Gastrocnemius medialis (tissue), 4 donors: ENCODE data around the gene CREBBP. TPM values are rescaled to one million over a fixed set of nuclear protein-coding genes. Genes with fewer than 3 reads are reported as not detected.

Experiments used
- ATAC-seq, 2 donors: fragments of 150-250 bp; one replicate each; pipeline ENCODE4 v1.9.1; 2016
- DNase-seq, 2 donors: peaks; one replicate each; pipeline ENCODE4 v3.0.0-alpha.2; 2019
- H3K27ac ChIP-seq, 4 donors: fragments of 200-600 bp; sonication (generic); 1 replicate in 1 of 4; 2 replicates in 3 of 4; pipeline ENCODE4 v1.5.1; 2016 to 2018; ENCODE audit warnings: mild to moderate bottlenecking in 2 of 4, moderate library complexity in 1 of 4
- H3K27me3 ChIP-seq, 3 donors: fragments of 200-600 bp; sonication (generic) in 2 of 3; 1 replicate in 1 of 3; 2 replicates in 2 of 3; pipeline versions ENCODE4 v1.5.1 to v1.6.0; 2016 to 2019; ENCODE audit warnings: mild to moderate bottlenecking in 1 of 3, moderate library complexity in 1 of 3
- H3K36me3 ChIP-seq, 2 donors: fragments of 200-600 bp; sonication (generic) in 1 of 2; one replicate each; pipeline ENCODE4 v1.5.1; 2017 to 2018
- H3K4me1 ChIP-seq, 2 donors: fragments of 200-600 bp; sonication (generic) in 1 of 2; one replicate each; pipeline ENCODE4 v1.5.1; 2016 to 2017; ENCODE audit warnings: mild to moderate bottlenecking in 2 of 2
- H3K4me3 ChIP-seq, 4 donors: fragments of 200-600 bp; sonication (generic) in 3 of 4; 1 replicate in 1 of 4; 2 replicates in 3 of 4; pipeline ENCODE4 v1.5.1; 2016 to 2019; ENCODE audit warnings: mild to moderate bottlenecking in 2 of 4
- H3K9me3 ChIP-seq, 3 donors: fragments of 200-600 bp; sonication (generic) in 2 of 3; 1 replicate in 1 of 3; 2 replicates in 2 of 3; pipeline ENCODE4 v1.5.1; 2016 to 2019
- CTCF ChIP-seq, 5 experiments: fragments of 450-650 bp in 3 of 5; fragments of 200-600 bp in 2 of 5; sonication (generic) in 2 of 5; IDR thresholded peaks in 4 of 5; conservative IDR thresholded peaks in 1 of 5; 1 replicate in 4 of 5; 2 replicates in 1 of 5; pipeline ENCODE4 v1.5.1; 2016 to 2019; ENCODE audit warnings: antibody characterized with exemption in 5 of 5, mild to moderate bottlenecking in 3 of 5, moderate library complexity in 3 of 5
- POLR2A ChIP-seq, 2 donors: fragments of 450-650 bp; IDR thresholded peaks; one replicate each; pipeline ENCODE4 v1.6.1; 2017; ENCODE audit warnings: antibody characterized with exemption in 2 of 2, mild to moderate bottlenecking in 2 of 2, moderate library complexity in 2 of 2
- in situ Hi-C, 4 donors: fragments of 200-750 bp; cut with MboI; loops; one replicate each; pipeline versions ENCODE4 v1.15.0 to v1.8.0; 2017; ENCODE audit warnings: low sequenced_read_pairs in 4 of 4
- intact Hi-C: fragments of 100-400 bp; cut with DNase I; formaldehyde crosslinking; loops from one replicate; pipeline ENCODE4 v1.15.1; 2023; ENCODE audit warnings: low total_unique reads
- total RNA-seq, 4 donors: library from RNA; depleted of rRNA; stranded (reverse); fragments of >200 nt; gene quantifications; one replicate each; pipeline versions ENCODE4 v1.1.0 to v1.2.3, GENCODE V29; 2016

Gene CREBBP
- total RNA-seq, 4 donors from 2014 or later = 39.8 to 61.3 (median 53.5) TPM

GRCh38 chr16:3770530-3770929 lies 110.0 kb downstream of the CREBBP start:
- H3K27me3 ChIP-seq = no peaks in the 10 kb centered on the region
- H3K4me3 ChIP-seq = no peak overlapping the region
- DNase-seq (no peak), ATAC-seq (no peak)
- peaks cover 22 to 29% of the 10 kb centered on the region in 2 donors for H3K4me1 ChIP-seq
- H3K36me3 ChIP-seq = peaks cover 4 to 62% of the 10 kb centered on the region in 2 donors
- TF ChIP-seq POLR2A (IDR thresholded peaks at IDR 0.05) (no peak), CTCF (IDR thresholded peaks at IDR 0.05 in 4 of 5, conservative IDR thresholded peaks at IDR 0.05 in 1 of 5) (no peak)
- in situ Hi-C loops (no loop called here), intact Hi-C loops (no loop called here)
- H3K27ac ChIP-seq = no peak overlapping the region
- H3K9me3 ChIP-seq = no peaks in the 10 kb centered on the region

GRCh38 chr16:3769942-3770341 lies 110.6 kb downstream of the CREBBP start:
- Histone ChIP-seq H3K36me3 (peaks cover 4 to 67% of the 10 kb centered on the region in 2 donors), H3K4me3 (no peak overlapping the region), H3K4me1 (peaks cover 16 to 24% of the 10 kb centered on the region in 2 donors), H3K27me3 (no peaks in the 10 kb centered on the region), H3K9me3 (no peaks in the 10 kb centered on the region), H3K27ac (no peak overlapping the region)
- in situ Hi-C loops (no loop called here), intact Hi-C loops (no loop called here)
- DNase-seq (no peak), ATAC-seq (no peak)
- TF ChIP-seq CTCF (IDR thresholded peaks at IDR 0.05 in 4 of 5, conservative IDR thresholded peaks at IDR 0.05 in 1 of 5) (no peak), POLR2A (IDR thresholded peaks at IDR 0.05) (no peak)

GRCh38 chr16:3769013-3769412 lies 111.5 kb downstream of the CREBBP start:
- in situ Hi-C loops = no loop called here
- Histone ChIP-seq H3K4me3 (no peak overlapping the region), H3K9me3 (no peaks in the 10 kb centered on the region), H3K27ac (no peak overlapping the region), H3K27me3 (no peaks in the 10 kb centered on the region), H3K36me3 (peaks cover 4 to 76% of the 10 kb centered on the region in 2 donors), H3K4me1 (peaks cover 8 to 16% of the 10 kb centered on the region in 2 donors)
- ATAC-seq (no peak), DNase-seq (no peak)
- intact Hi-C loops = no loop called here
- no peak for TF ChIP-seq POLR2A (IDR thresholded peaks at IDR 0.05)
- TF ChIP-seq CTCF (IDR thresholded peaks at IDR 0.05 in 4 of 5, conservative IDR thresholded peaks at IDR 0.05 in 1 of 5) = no peak

- Histone ChIP-seq H3K4me1 (peaks cover 0 to 7% of the 10 kb centered on the region in 2 donors), H3K9me3 (no peaks in the 10 kb centered on the region), H3K4me3 (no peak overlapping the region), H3K36me3 (peaks cover 4 to 88% of the 10 kb centered on the region in 2 donors), H3K27ac (no peak overlapping the region), H3K27me3 (no peaks in the 10 kb centered on the region)
- intact Hi-C loops = no loop called here
- no peak for TF ChIP-seq CTCF (IDR thresholded peaks at IDR 0.05 in 4 of 5, conservative IDR thresholded peaks at IDR 0.05 in 1 of 5)
- TF ChIP-seq POLR2A (IDR thresholded peaks at IDR 0.05) = no peak
- in situ Hi-C loops = no loop called here
- no peak for ATAC-seq
- DNase-seq = no peak
Measured at GRCh38 chr16:3767333-3767986, 113.1 kb downstream of the CREBBP start.

- peaks cover 4 to 92% of the 10 kb centered on the region in 2 donors for H3K36me3 ChIP-seq
- intact Hi-C loops (no loop called here), in situ Hi-C loops (no loop called here)
- no peaks in the 10 kb centered on the region for H3K9me3 ChIP-seq
- H3K27ac ChIP-seq = no peak overlapping the region
- no peak for DNase-seq
- no peaks in the 10 kb centered on the region for H3K4me1 ChIP-seq
- H3K4me3 ChIP-seq = no peak overlapping the region
- TF ChIP-seq CTCF (IDR thresholded peaks at IDR 0.05 in 4 of 5, conservative IDR thresholded peaks at IDR 0.05 in 1 of 5) = no peak
- no peak for TF ChIP-seq POLR2A (IDR thresholded peaks at IDR 0.05)
- no peaks in the 10 kb centered on the region for H3K27me3 ChIP-seq
- no peak for ATAC-seq
Measured at GRCh38 chr16:3766177-3766576, 114.3 kb downstream of the CREBBP start.
